ENCODE data around the gene DAB1. TPM values are rescaled to one million over a fixed set of nuclear protein-coding genes. Genes with fewer than 3 reads are reported as not detected.

The DAB1 gene
- total and polyA plus RNA-seq, 8 donors: 0.04 to 1.4 (median 0.39) TPM

GRCh38 chr1:57210881-57211280 is 213.0 kb downstream of the DAB1 start:
- ATAC-seq (no peak), DNase-seq (no peak), FAIRE-seq (no peak)
- Histone ChIP-seq H3K27ac (no peak overlapping the region), H3K27me3 (no peaks in the 10 kb centered on the region), H3K4me1 (no peaks in the 10 kb centered on the region), H3K36me3 (no peaks in the 10 kb centered on the region), H3K4me3 (no peak overlapping the region), H3K9me3 (no peaks in the 10 kb centered on the region)
- no peak for TF ChIP-seq CTCF (IDR thresholded peaks at IDR 0.05)
- WGBS, 2 donors: 63 to 73% methylated on average over 2 of the region's 2 CpGs
- intact Hi-C loops (cut with DNase I): no loop called here

GRCh38 chr1:57209495-57209894 is 214.4 kb downstream of the DAB1 start:
- FAIRE-seq: no peak

DNA sequence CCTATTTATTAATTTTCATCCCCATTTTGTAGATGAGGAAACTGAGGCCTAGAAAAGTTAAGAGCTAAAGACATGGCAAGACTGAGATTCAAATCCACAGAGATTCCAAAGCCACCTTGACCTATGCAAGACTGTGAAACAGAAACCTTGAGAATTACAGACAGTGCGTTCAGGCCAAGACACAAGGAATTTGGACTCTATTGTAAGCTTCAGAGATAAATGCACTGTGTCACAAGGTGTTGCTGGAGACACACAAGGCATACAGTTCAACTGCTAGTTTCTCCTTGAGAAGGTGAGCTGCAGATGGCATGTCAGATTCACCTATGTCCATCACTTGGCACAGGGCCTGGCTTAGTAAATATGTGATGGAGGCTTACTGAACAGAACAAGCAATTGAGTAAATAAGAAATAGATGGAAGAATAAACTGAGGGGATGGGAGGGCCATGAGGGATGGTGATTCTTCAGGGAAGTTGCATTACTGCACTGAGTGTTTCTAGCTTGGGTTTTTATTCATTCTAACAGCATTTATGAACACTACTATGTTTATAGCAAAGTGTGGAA is 215.0 kb downstream of the DAB1 start:
- intact Hi-C loops (cut with DNase I): no loop called here
- H3K36me3 ChIP-seq: no peaks in the 10 kb centered on the region
- H3K27me3 ChIP-seq: no peaks in the 10 kb centered on the region
- DNase-seq (no peak), FAIRE-seq (no peak), ATAC-seq (no peak)
- no peak overlapping the region for H3K27ac ChIP-seq
- H3K9me3 ChIP-seq: no peaks in the 10 kb centered on the region
- no peak overlapping the region for H3K4me3 ChIP-seq
- no peaks in the 10 kb centered on the region for H3K4me1 ChIP-seq
- TF ChIP-seq CTCF (IDR thresholded peaks at IDR 0.05): no peak
- WGBS, 2 donors: 74 to 77% methylated on average over 1 of the region's 1 CpG

More at GRCh38 chr1:57209495-57209894, 214.4 kb downstream of the DAB1 start:
- 87 to 92% methylated on average over 1 of the region's 1 CpG for WGBS, 2 donors
- DNase-seq (no peak), ATAC-seq (no peak)
- no peak overlapping the region for H3K27ac ChIP-seq
- H3K9me3 ChIP-seq: no peaks in the 10 kb centered on the region
- no peak overlapping the region for H3K4me3 ChIP-seq
- no peaks in the 10 kb centered on the region for H3K36me3 ChIP-seq
- no peak for TF ChIP-seq CTCF (IDR thresholded peaks at IDR 0.05)
- intact Hi-C loops (cut with DNase I): no loop called here
- no peaks in the 10 kb centered on the region for H3K27me3 ChIP-seq
- no peaks in the 10 kb centered on the region for H3K4me1 ChIP-seq

DNA sequence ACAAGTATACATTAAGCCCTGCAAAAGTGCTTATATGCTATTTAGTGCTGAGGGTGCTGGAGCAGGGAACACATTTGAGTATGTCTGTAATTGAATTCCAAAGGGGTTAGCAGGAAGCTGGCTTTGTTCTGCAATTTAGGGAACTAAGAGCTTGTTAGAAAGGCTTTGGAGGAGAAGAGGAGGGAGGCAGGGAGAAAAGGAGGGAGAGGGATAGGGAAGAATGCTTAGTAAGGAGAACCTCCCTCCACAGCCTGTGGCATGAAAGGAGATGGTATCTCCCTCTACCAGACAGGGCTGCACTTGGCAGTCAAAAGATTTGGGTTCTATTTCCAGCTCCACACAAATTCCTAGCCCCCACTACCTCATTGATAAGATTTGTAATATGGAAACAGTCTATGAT is 217.8 kb downstream of the DAB1 start:
- H3K36me3 ChIP-seq: no peaks in the 10 kb centered on the region
- H3K9me3 ChIP-seq: no peaks in the 10 kb centered on the region
- ATAC-seq (no peak), DNase-seq (no peak), FAIRE-seq (no peak)
- no peaks in the 10 kb centered on the region for H3K27me3 ChIP-seq
- TF ChIP-seq CTCF (IDR thresholded peaks at IDR 0.05): no peak
- no peak overlapping the region for H3K27ac ChIP-seq
- no peaks in the 10 kb centered on the region for H3K4me1 ChIP-seq
- no peak overlapping the region for H3K4me3 ChIP-seq
- intact Hi-C loops (cut with DNase I): no loop called here

DNA sequence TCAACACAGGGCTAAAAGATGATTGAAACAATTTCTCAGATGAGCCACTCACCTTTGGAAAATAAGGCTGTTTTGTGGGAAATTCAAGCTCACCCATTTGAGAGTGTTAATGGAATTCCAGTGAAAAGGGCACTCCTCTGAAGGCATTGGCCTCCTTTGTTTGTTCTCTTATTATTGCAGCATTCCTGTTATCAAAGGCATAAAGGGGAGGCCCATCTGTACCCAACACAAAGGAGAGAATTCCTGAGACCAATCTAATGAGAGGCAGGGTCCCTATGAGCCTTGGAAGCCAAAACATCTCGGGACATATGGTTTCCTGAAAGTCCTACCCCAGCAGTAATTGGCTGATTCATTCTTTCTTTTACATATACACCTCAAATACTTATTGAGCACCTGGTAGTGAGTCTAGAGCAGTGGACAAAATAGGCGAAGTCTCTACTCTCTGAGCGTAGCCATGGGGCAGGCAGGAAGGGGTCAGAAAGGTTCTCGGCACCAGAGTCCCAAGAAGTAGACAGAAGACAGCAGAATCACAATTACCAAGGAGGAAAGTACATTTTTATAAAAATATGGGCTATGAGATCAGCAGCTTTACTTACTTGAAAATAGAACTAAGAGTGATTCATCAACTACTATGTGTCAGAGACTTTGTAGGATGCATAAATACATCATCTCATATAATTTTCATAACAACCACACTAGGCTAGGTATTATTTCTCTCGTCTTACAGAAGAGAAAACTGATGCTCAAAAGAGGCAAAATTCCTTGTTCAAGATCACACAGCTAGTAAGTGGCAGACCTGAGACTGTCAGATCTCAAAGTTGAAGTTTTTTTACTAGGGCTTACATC is 218.7 kb downstream of the DAB1 start:
- no peak overlapping the region for H3K4me3 ChIP-seq
- intact Hi-C loops (cut with DNase I): no loop called here
- DNase-seq (no peak), FAIRE-seq (no peak), ATAC-seq (no peak)
- H3K4me1 ChIP-seq: no peaks in the 10 kb centered on the region
- H3K36me3 ChIP-seq: no peaks in the 10 kb centered on the region
- TF ChIP-seq CTCF (IDR thresholded peaks at IDR 0.05): no peak
- H3K9me3 ChIP-seq: no peaks in the 10 kb centered on the region
- 73 to 82% methylated on average over 5 of the region's 5 CpGs for WGBS, 2 donors
- H3K27me3 ChIP-seq: no peaks in the 10 kb centered on the region
- no peak overlapping the region for H3K27ac ChIP-seq

Data from pancreas (tissue), 10 donors.